ENCODE data around the gene CDK4. TPM values are rescaled to one million over a fixed set of nuclear protein-coding genes. Genes with fewer than 3 reads are reported as not detected.

Gene CDK4
- polyA plus RNA-seq, 1 donor (not counting 4 experiments of a cell fraction or from before 2014, with no cell fraction given) = 146 TPM

- Histone ChIP-seq H3K4me2 (ENCODE audit: control insufficient read depth, extremely low read depth, insufficient read depth, low read depth, low read length) (no peak overlapping the region), H4K20me1 (ENCODE audit: control insufficient read depth, extremely low read depth, insufficient read depth, low read length) (no peaks in the 10 kb centered on the region), H3K27me3 (ENCODE audit: control insufficient read depth, extremely low read depth, insufficient read depth, low read length) (peaks cover 32% of the 10 kb centered on the region), H3K9me3 (ENCODE audit: control insufficient read depth, low read depth, low read length) (no peaks in the 10 kb centered on the region), H2AFZ (ENCODE audit: control insufficient read depth, low read length) (no peak overlapping the region), H3K79me2 (ENCODE audit: control insufficient read depth, insufficient read depth, low read length) (peaks cover 13% of the 10 kb centered on the region), H3K9ac (ENCODE audit: control insufficient read depth, extremely low read depth, insufficient read depth, low read length) (no peak overlapping the region), H3K9me1 (ENCODE audit: control insufficient read depth, extremely low read depth, insufficient read depth, low read length) (no peaks in the 10 kb centered on the region), H3K4me1 (ENCODE audit: control insufficient read depth, extremely low read depth, insufficient read depth, low read length) (peaks cover 16% of the 10 kb centered on the region), H3K27ac (ENCODE audit: control insufficient read depth, insufficient read depth, low read length) (no peak overlapping the region), H3K36me3 (ENCODE audit: control insufficient read depth in 2 of 2, extremely low read depth in 1 of 2, insufficient read depth in 2 of 2, low read length in 2 of 2) (peaks cover 0 to 1% of the 10 kb centered on the region in 2 experiments), H3K4me3 (ENCODE audit: control insufficient read depth in 2 of 3, extremely low read depth in 1 of 3, insufficient read depth in 2 of 3, low read depth in 1 of 3, low read length in 3 of 3) (no peak overlapping the region)
- DNase-seq (ENCODE audit: low read depth, low spot score) = no peak
- dilution Hi-C loops (cut with MboI; ENCODE audit: extremely low pct_ligation_motif_present, low sequenced_read_pairs) = loop anchor here (25.0 kb wide), 1 partner anchor 155 kb away; the partner anchor contains the start of gene PIP4K2C
- no peak for FAIRE-seq
- TF ChIP-seq EZH2 (IDR thresholded peaks at IDR 0.05; ENCODE audit: low read length) (no peak), CTCF (optimal IDR thresholded peaks at IDR 0.05 in 1 of 3, IDR thresholded peaks at IDR 0.05 in 1 of 3, conservative IDR thresholded peaks at IDR 0.05 in 1 of 3; ENCODE audit: extremely low read depth in 1 of 3, insufficient read depth in 2 of 3, low read length in 3 of 3) (peak; percentile 26 to 51 (median 44))
Measured at GRCh38 chr12:57741844-57742738, 10.0 kb downstream of the CDK4 start.

- Histone ChIP-seq H3K9me3 (ENCODE audit: control insufficient read depth, low read depth, low read length) (no peaks in the 10 kb centered on the region), H3K4me2 (ENCODE audit: control insufficient read depth, extremely low read depth, insufficient read depth, low read depth, low read length) (no peak overlapping the region), H3K9ac (ENCODE audit: control insufficient read depth, extremely low read depth, insufficient read depth, low read length) (no peak overlapping the region), H3K27ac (ENCODE audit: control insufficient read depth, insufficient read depth, low read length) (no peak overlapping the region), H3K4me1 (ENCODE audit: control insufficient read depth, extremely low read depth, insufficient read depth, low read length) (peaks cover 19% of the 10 kb centered on the region), H4K20me1 (ENCODE audit: control insufficient read depth, extremely low read depth, insufficient read depth, low read length) (no peaks in the 10 kb centered on the region), H3K4me3 (ENCODE audit: control insufficient read depth in 2 of 3, extremely low read depth in 1 of 3, insufficient read depth in 2 of 3, low read depth in 1 of 3, low read length in 3 of 3) (no peak overlapping the region), H3K27me3 (ENCODE audit: control insufficient read depth, extremely low read depth, insufficient read depth, low read length) (peaks cover 39% of the 10 kb centered on the region), H2AFZ (ENCODE audit: control insufficient read depth, low read length) (no peak overlapping the region), H3K36me3 (ENCODE audit: control insufficient read depth in 2 of 2, extremely low read depth in 1 of 2, insufficient read depth in 2 of 2, low read length in 2 of 2) (no peaks in the 10 kb centered on the region), H3K9me1 (ENCODE audit: control insufficient read depth, extremely low read depth, insufficient read depth, low read length) (no peaks in the 10 kb centered on the region), H3K79me2 (ENCODE audit: control insufficient read depth, insufficient read depth, low read length) (peaks cover 13% of the 10 kb centered on the region)
- dilution Hi-C loops (cut with MboI; ENCODE audit: extremely low pct_ligation_motif_present, low sequenced_read_pairs) = loop anchor here (25.0 kb wide), 1 partner anchor 154 kb away; the partner anchor contains the start of gene PIP4K2C
- FAIRE-seq = no peak
- TF ChIP-seq CTCF (optimal IDR thresholded peaks at IDR 0.05 in 1 of 3, IDR thresholded peaks at IDR 0.05 in 1 of 3, conservative IDR thresholded peaks at IDR 0.05 in 1 of 3; ENCODE audit: extremely low read depth in 1 of 3, insufficient read depth in 2 of 3, low read length in 3 of 3) = no peak
- TF ChIP-seq EZH2 (IDR thresholded peaks at IDR 0.05; ENCODE audit: low read length) = no peak
- no peak for DNase-seq (ENCODE audit: low read depth, low spot score)
Measured at GRCh38 chr12:57741413-57741789, 10.7 kb downstream of the CDK4 start.
